GM23338 (cell line): ENCODE data around the gene PROSER1. TPM values are rescaled to one million over a fixed set of nuclear protein-coding genes. Genes with fewer than 3 reads are reported as not detected.

ENCODE experiments used
- ATAC-seq: fragments of 200-7000 bp; cut with Tn5 transposase; 3 replicates; pipeline ENCODE4 v1.9.1; 2020
- DNase-seq: peaks from one replicate; pipeline ENCODE4 v3.0.0-alpha.2; 2015; ENCODE audit warnings: low spot score
- H2AFZ ChIP-seq: fragments of 200-600 bp; sonication (generic); 2 replicates; pipeline ENCODE4 v1.8.0; 2016; ENCODE audit warnings: antibody characterized with exemption, mild to moderate bottlenecking, moderate library complexity
- H3F3A ChIP-seq: fragments of 200-600 bp; sonication (generic); replicated peaks from 2 replicates; pipeline ENCODE4 v1.8.0; 2017; ENCODE audit warnings: antibody characterized with exemption, mixed run types, low read depth
- H3K27ac ChIP-seq: fragments of 200-600 bp; sonication (generic); 2 replicates; pipeline ENCODE4 v1.6.1; 2016; ENCODE audit warnings: low read depth
- H3K27me3 ChIP-seq: fragments of 200-600 bp; sonication (generic); 2 replicates; pipeline ENCODE4 v1.8.0; 2016; ENCODE audit warnings: mild to moderate bottlenecking, mixed run types, moderate library complexity; ENCODE audit not compliant: insufficient read depth
- H3K36me3 ChIP-seq: fragments of 200-600 bp; sonication (generic); 2 replicates; pipeline ENCODE4 v1.8.0; 2016; ENCODE audit warnings: mild to moderate bottlenecking; ENCODE audit not compliant: insufficient read depth
- H3K4me1 ChIP-seq: fragments of 200-600 bp; sonication (generic); 2 replicates; pipeline ENCODE4 v1.8.0; 2016; ENCODE audit warnings: mild to moderate bottlenecking, moderate library complexity; ENCODE audit not compliant: insufficient read depth
- H3K4me2 ChIP-seq: fragments of 200-600 bp; sonication (generic); 2 replicates; pipeline ENCODE4 v1.7.1; 2017; ENCODE audit warnings: mixed run types
- H3K4me3 ChIP-seq: fragments of 200-600 bp; sonication (generic); 2 replicates; pipeline ENCODE4 v1.6.1; 2016; ENCODE audit warnings: mixed run types
- H3K79me2 ChIP-seq: fragments of 200-600 bp; sonication (generic); replicated peaks from 2 replicates; pipeline ENCODE4 v1.8.0; 2017; ENCODE audit warnings: mild to moderate bottlenecking; ENCODE audit not compliant: insufficient read depth
- H3K9me2 ChIP-seq: fragments of 200-600 bp; sonication (generic); 2 replicates; pipeline ENCODE4 v1.8.0; 2017; ENCODE audit not compliant: insufficient read depth
- H4K20me1 ChIP-seq: fragments of 200-600 bp; sonication (generic); replicated peaks from 2 replicates; pipeline ENCODE4 v1.8.0; 2017; ENCODE audit warnings: mild to moderate bottlenecking; ENCODE audit not compliant: insufficient read depth
- H3K27ac Mint-ChIP-seq: 2 replicates; pipeline ENCODE4 v1.8.0; 2020; ENCODE audit warnings: inconsistent platforms, mild to moderate bottlenecking, moderate library complexity, mixed read lengths
- H3K27me3 Mint-ChIP-seq: 3 replicates; pipeline ENCODE4 v1.8.0; 2022; ENCODE audit warnings: low read depth, mild to moderate bottlenecking, moderate library complexity, mixed read lengths, inconsistent platforms; ENCODE audit not compliant: insufficient read depth, poor library complexity
- H3K36me3 Mint-ChIP-seq: 3 replicates; pipeline ENCODE4 v1.8.0; 2021; ENCODE audit warnings: low read depth, mild to moderate bottlenecking, inconsistent platforms, moderate library complexity, mixed read lengths
- H3K4me1 Mint-ChIP-seq: 3 replicates; pipeline ENCODE4 v1.8.0; 2020; ENCODE audit warnings: mild to moderate bottlenecking, inconsistent platforms, mixed read lengths
- H3K4me3 Mint-ChIP-seq: 3 replicates; pipeline ENCODE4 v1.8.0; 2021; ENCODE audit warnings: moderate library complexity, mild to moderate bottlenecking, inconsistent platforms, mixed read lengths
- H3K9me3 Mint-ChIP-seq: 3 replicates; pipeline ENCODE4 v1.8.0; 2020; ENCODE audit warnings: moderate library complexity, mild to moderate bottlenecking, inconsistent platforms, mixed read lengths
- CREB1 ChIP-seq: fragments of 250-450 bp; sonication (Bioruptor Pico); IDR thresholded peaks from 2 replicates; pipeline ENCODE4 v1.5.0; 2020; ENCODE audit warnings: low read depth, mild to moderate bottlenecking, moderate library complexity
- EZH2 ChIP-seq: fragments of 200-600 bp; sonication (generic); IDR thresholded peaks from one replicate; pipeline ENCODE4 v1.8.0; 2017; ENCODE audit warnings: antibody characterized with exemption, mild to moderate bottlenecking, low read depth; ENCODE audit not compliant: unreplicated experiment
- EZH2phosphoT487 ChIP-seq: fragments of 200-600 bp; sonication (generic); IDR thresholded peaks from one replicate; pipeline ENCODE4 v1.8.1; 2018; ENCODE audit warnings: antibody characterized with exemption; ENCODE audit not compliant: unreplicated experiment
- POLR2AphosphoS5 ChIP-seq: IDR thresholded peaks from 2 replicates; pipeline ENCODE4 v1.6.1; 2016; ENCODE audit warnings: antibody characterized with exemption, low read depth
- polyA plus RNA-seq: library from polyadenylated mRNA; unstranded; fragments of >200 nt; fragmentation: Nextera tagmentation; extraction: Ambion mirVana; gene quantifications from 2 replicates; pipeline ENCODE4 v1.2.1, GENCODE V29; 2016
- total RNA-seq: library from RNA; depleted of rRNA; stranded (reverse); fragments of >200 nt; shearing (Covaris generic); gene quantifications from 2 replicates; pipeline ENCODE4 v1.2.3, GENCODE V29; 2014
- TF ChIP-seq, protein P1 (sequence below): fragments of 250-450 bp; sonication (Bioruptor Pico); IDR thresholded peaks from 2 replicates; pipeline ENCODE4 v1.5.0; 2020; ENCODE audit warnings: mild to moderate bottlenecking, moderate library complexity
- TF ChIP-seq, protein P2 (sequence below), 2 experiments: fragments of 200-600 bp in 1 of 2; sonication (generic) in 1 of 2; conservative IDR thresholded peaks; 2 replicates each; pipeline versions ENCODE4 v1.5.1 to v1.6.1; 2016 to 2017; ENCODE audit warnings: antibody characterized with exemption in 2 of 2, low read depth in 2 of 2, mild to moderate bottlenecking in 2 of 2, moderate library complexity in 1 of 2

Gene PROSER1
- total and polyA plus RNA-seq, 2 experiments from 2014 or later, result 64.9 to 116 TPM

DNA sequence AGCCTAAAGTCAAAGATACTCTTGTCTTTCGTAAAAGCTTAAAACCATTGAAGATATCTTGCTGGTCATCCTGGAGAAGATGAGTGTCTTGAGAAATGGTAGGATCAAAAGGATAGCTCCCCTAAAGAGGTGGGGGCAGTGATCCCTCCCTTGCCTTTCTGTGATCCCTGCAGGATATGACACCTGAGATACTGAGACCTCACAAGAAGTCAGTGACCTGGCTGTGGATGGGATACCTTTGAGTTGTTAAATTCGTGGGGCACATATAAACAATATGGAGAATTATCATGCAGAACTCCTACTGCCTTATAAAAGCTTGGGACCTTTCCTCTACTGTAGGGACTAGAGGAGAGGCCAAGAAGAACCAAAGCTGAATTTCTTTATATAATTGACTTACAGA lies 68.7 kb downstream of the PROSER1 start:
- DNase-seq, result no peak
- Histone ChIP-seq H3K4me1 (peaks cover 24% of the 10 kb centered on the region), H3K9me2 (no peaks in the 10 kb centered on the region), H2AFZ (no peak overlapping the region), H3K4me3 (no peak overlapping the region), H4K20me1 (no peaks in the 10 kb centered on the region), H3K27ac (no peak overlapping the region), H3F3A (no peaks in the 10 kb centered on the region), H3K79me2 (no peaks in the 10 kb centered on the region), H3K36me3 (no peaks in the 10 kb centered on the region), H3K4me2 (peak overlapping the region; percentile 22), H3K27me3 (no peaks in the 10 kb centered on the region)
- TF ChIP-seq CREB1 (CRISPR knock-in tag), result no peak
- TF ChIP-seq, protein P1, sequence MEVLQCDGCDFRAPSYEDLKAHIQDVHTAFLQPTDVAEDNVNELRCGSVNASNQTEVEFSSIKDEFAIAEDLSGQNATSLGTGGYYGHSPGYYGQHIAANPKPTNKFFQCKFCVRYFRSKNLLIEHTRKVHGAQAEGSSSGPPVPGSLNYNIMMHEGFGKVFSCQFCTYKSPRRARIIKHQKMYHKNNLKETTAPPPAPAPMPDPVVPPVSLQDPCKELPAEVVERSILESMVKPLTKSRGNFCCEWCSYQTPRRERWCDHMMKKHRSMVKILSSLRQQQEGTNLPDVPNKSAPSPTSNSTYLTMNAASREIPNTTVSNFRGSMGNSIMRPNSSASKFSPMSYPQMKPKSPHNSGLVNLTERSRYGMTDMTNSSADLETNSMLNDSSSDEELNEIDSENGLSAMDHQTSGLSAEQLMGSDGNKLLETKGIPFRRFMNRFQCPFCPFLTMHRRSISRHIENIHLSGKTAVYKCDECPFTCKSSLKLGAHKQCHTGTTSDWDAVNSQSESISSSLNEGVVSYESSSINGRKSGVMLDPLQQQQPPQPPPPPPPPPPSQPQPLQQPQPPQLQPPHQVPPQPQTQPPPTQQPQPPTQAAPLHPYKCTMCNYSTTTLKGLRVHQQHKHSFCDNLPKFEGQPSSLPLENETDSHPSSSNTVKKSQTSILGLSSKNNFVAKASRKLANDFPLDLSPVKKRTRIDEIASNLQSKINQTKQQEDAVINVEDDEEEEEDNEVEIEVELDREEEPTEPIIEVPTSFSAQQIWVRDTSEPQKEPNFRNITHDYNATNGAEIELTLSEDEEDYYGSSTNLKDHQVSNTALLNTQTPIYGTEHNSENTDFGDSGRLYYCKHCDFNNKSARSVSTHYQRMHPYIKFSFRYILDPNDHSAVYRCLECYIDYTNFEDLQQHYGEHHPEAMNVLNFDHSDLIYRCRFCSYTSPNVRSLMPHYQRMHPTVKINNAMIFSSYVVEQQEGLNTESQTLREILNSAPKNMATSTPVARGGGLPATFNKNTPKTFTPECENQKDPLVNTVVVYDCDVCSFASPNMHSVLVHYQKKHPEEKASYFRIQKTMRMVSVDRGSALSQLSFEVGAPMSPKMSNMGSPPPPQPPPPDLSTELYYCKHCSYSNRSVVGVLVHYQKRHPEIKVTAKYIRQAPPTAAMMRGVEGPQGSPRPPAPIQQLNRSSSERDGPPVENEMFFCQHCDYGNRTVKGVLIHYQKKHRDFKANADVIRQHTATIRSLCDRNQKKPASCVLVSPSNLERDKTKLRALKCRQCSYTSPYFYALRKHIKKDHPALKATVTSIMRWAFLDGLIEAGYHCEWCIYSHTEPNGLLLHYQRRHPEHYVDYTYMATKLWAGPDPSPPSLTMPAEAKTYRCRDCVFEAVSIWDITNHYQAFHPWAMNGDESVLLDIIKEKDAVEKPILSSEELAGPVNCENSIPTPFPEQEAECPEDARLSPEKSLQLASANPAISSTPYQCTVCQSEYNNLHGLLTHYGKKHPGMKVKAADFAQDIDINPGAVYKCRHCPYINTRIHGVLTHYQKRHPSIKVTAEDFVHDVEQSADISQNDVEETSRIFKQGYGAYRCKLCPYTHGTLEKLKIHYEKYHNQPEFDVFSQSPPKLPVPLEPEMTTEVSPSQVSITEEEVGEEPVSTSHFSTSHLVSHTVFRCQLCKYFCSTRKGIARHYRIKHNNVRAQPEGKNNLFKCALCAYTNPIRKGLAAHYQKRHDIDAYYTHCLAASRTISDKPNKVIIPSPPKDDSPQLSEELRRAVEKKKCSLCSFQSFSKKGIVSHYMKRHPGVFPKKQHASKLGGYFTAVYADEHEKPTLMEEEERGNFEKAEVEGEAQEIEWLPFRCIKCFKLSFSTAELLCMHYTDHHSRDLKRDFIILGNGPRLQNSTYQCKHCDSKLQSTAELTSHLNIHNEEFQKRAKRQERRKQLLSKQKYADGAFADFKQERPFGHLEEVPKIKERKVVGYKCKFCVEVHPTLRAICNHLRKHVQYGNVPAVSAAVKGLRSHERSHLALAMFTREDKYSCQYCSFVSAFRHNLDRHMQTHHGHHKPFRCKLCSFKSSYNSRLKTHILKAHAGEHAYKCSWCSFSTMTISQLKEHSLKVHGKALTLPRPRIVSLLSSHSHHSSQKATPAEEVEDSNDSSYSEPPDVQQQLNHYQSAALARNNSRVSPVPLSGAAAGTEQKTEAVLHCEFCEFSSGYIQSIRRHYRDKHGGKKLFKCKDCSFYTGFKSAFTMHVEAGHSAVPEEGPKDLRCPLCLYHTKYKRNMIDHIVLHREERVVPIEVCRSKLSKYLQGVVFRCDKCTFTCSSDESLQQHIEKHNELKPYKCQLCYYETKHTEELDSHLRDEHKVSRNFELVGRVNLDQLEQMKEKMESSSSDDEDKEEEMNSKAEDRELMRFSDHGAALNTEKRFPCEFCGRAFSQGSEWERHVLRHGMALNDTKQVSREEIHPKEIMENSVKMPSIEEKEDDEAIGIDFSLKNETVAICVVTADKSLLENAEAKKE (CRISPR knock-in tag), result 0 out of 2 replicates have a peak, but pooled peaks have one; percentile 38
- no peak overlapping the region for H3K27ac Mint-ChIP-seq
- no peaks in the 10 kb centered on the region for H3K36me3 Mint-ChIP-seq
- H3K9me3 Mint-ChIP-seq, result no peaks in the 10 kb centered on the region
- no peaks in the 10 kb centered on the region for H3K27me3 Mint-ChIP-seq
- H3K4me3 Mint-ChIP-seq, result no peak overlapping the region
- peaks cover 34% of the 10 kb centered on the region for H3K4me1 Mint-ChIP-seq
- ATAC-seq, result peak; percentile 70

DNA sequence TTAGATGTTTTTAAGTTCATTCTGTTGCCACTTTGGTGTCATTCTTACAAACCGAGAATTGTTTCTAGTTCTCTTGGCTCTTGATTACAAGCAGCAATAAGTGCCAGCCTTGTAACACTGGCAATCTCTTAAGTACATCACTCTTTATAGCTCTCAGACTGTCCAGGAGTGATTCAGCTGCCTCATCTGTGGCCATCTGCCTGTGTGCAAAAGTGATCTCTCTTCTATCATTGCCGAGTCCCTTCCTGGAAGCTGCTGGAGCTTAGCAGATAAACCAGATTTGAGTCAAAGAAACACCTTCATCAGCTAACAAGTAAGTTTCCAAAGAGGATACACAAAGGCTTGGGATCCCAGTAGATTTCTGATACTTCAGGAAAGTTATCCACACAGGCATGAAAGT lies 70.4 kb downstream of the PROSER1 start:
- Histone ChIP-seq H3K27ac (no peak overlapping the region), H2AFZ (0 out of 2 replicates have a peak overlapping the region, but pooled peaks have one; percentile 1), H3K79me2 (no peaks in the 10 kb centered on the region), H3K9me2 (no peaks in the 10 kb centered on the region), H3K36me3 (no peaks in the 10 kb centered on the region), H3F3A (no peaks in the 10 kb centered on the region), H3K4me3 (no peak overlapping the region), H3K4me1 (peaks cover 24% of the 10 kb centered on the region), H4K20me1 (no peaks in the 10 kb centered on the region), H3K27me3 (no peaks in the 10 kb centered on the region), H3K4me2 (no peak overlapping the region)
- Mint-ChIP-seq H3K9me3 (no peaks in the 10 kb centered on the region; the same call in 2 of the 3 replicates), H3K4me1 (peaks cover 36% of the 10 kb centered on the region), H3K4me3 (no peak overlapping the region), H3K36me3 (no peaks in the 10 kb centered on the region), H3K27ac (no peak overlapping the region), H3K27me3 (no peaks in the 10 kb centered on the region)
- ATAC-seq, result no peak
- DNase-seq, result no peak
- TF ChIP-seq POLR2AphosphoS5 (no peak), EZH2 (no peak), EZH2phosphoT487 (no peak)
- TF ChIP-seq, protein P2, sequence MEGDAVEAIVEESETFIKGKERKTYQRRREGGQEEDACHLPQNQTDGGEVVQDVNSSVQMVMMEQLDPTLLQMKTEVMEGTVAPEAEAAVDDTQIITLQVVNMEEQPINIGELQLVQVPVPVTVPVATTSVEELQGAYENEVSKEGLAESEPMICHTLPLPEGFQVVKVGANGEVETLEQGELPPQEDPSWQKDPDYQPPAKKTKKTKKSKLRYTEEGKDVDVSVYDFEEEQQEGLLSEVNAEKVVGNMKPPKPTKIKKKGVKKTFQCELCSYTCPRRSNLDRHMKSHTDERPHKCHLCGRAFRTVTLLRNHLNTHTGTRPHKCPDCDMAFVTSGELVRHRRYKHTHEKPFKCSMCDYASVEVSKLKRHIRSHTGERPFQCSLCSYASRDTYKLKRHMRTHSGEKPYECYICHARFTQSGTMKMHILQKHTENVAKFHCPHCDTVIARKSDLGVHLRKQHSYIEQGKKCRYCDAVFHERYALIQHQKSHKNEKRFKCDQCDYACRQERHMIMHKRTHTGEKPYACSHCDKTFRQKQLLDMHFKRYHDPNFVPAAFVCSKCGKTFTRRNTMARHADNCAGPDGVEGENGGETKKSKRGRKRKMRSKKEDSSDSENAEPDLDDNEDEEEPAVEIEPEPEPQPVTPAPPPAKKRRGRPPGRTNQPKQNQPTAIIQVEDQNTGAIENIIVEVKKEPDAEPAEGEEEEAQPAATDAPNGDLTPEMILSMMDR (conservative IDR thresholded peaks at IDR 0.05; ENCODE audit: low read depth in 2 of 2), result no peak
